OCI-LY7 (cell line): ENCODE measurements around the gene MFF.
A peak's percentile ranks its signal among the peaks of the same experiment; 100 is the strongest.

Experiments used
- EZH2phosphoT487 ChIP-seq: fragments of 200-600 bp; sonication (generic); IDR thresholded peaks from 2 replicates; pipeline ENCODE4 v1.6.1; 2018; ENCODE audit warnings: low read depth, borderline replicate concordance, mild to moderate bottlenecking, mixed run types, antibody characterized with exemption, low read length, moderate library complexity, mixed read lengths
- TF ChIP-seq, protein P1 (sequence below): fragments of 200-600 bp; sonication (generic); conservative IDR thresholded peaks from 2 replicates; pipeline ENCODE4 v1.5.1; 2014; ENCODE audit warnings: mild to moderate bottlenecking, antibody characterized with exemption, low read length, moderate library complexity, mixed read lengths

DNA sequence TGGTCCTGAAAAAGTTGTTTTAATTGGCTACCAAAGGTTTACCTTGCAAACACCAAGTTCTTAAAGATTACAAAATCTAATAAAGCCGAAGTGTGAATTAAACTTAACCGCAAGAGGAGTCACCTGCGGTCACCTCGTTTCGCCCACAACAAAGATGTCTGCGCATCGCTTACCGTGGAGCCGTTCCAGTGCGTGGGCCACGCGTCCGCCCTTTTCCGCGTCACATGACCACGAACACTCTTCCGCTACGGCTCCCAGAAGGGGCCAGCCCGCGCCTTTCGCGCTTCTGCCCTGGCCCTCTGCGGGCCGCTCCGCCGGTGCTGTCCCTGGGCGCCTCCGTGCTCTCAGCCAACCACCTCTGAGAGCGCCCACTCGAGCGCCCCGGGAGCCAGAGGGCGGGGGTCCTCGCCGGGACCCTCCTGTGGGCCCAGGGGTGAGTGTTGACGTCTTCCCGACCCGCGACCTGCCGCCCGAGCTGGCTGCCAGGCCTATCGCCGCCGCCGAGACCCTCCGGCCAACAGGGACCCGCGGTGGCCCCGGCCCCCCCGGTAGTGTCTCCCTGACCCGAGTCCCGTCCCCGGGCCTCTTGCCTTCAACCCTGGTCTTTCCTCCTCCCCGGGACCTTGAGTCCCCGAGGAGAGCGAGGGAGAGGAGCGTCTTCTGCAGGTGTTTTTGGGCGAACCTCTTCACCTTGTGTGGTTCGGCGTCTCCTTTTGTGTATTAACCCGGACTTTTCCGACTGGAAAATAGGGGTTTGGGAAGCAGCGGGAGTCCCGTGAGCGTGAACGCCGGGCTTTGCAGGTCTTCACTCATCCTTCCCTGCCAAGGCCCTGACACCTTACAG is at the start of gene MFF:
- TF ChIP-seq, protein P1, sequence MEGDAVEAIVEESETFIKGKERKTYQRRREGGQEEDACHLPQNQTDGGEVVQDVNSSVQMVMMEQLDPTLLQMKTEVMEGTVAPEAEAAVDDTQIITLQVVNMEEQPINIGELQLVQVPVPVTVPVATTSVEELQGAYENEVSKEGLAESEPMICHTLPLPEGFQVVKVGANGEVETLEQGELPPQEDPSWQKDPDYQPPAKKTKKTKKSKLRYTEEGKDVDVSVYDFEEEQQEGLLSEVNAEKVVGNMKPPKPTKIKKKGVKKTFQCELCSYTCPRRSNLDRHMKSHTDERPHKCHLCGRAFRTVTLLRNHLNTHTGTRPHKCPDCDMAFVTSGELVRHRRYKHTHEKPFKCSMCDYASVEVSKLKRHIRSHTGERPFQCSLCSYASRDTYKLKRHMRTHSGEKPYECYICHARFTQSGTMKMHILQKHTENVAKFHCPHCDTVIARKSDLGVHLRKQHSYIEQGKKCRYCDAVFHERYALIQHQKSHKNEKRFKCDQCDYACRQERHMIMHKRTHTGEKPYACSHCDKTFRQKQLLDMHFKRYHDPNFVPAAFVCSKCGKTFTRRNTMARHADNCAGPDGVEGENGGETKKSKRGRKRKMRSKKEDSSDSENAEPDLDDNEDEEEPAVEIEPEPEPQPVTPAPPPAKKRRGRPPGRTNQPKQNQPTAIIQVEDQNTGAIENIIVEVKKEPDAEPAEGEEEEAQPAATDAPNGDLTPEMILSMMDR = peak; percentile 68
- no peak for TF ChIP-seq EZH2phosphoT487
